BE2C (cell line): ENCODE measurements around the gene DUOX2.

Source experiments
- DNase-seq: peaks from one replicate; pipeline ENCODE4 v3.0.0-alpha.2; 2020
- H3K27me3 ChIP-seq: fragments of 250-450 bp; sonication (Bioruptor Pico); 2 replicates; pipeline ENCODE4 v1.5.1; 2020; ENCODE audit warnings: mild to moderate bottlenecking
- H3K36me3 ChIP-seq: fragments of 250-450 bp; sonication (Bioruptor Pico); 2 replicates; pipeline ENCODE4 v1.5.1; 2020; ENCODE audit warnings: mild to moderate bottlenecking
- H3K4me1 ChIP-seq: fragments of 250-450 bp; sonication (Bioruptor Pico); 2 replicates; pipeline ENCODE4 v1.5.1; 2020
- H3K4me3 ChIP-seq: 2 replicates; pipeline ENCODE4 v1.5.1; 2011; ENCODE audit warnings: low read depth, low read length
- H3K9me3 ChIP-seq: fragments of 250-450 bp; sonication (Bioruptor Pico); 2 replicates; pipeline ENCODE4 v1.5.1; 2020
- TF ChIP-seq, protein P1 (sequence below): IDR thresholded peaks from 2 replicates; pipeline ENCODE4 v1.5.1; 2012; ENCODE audit warnings: mild to moderate bottlenecking, low read depth, low read length

The DUOX2 gene

DNA sequence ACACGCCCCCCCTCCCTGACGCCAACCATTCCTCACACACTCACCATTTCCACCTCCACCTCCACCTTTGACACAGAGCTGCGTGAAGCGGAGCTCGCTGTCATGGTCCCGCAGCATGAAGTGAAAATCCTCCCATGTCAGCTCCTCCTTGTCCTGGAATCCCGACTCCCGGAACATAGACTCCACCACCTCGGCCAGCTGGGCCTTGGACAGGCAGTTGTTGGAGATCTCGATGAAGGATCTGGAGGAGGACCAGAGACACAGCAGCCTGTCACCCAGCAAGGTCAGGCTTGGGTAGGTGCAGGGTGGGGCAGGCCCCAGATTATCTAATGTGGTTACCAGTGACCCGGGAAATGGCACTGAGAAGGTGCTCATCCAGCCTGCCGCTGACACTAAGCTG lies 12.2 kb downstream of the DUOX2 start:
- Histone ChIP-seq H3K4me1 (no peaks in the 10 kb centered on the region), H3K27me3 (no peaks in the 10 kb centered on the region), H3K4me3 (no peak overlapping the region), H3K36me3 (no peaks in the 10 kb centered on the region), H3K9me3 (no peaks in the 10 kb centered on the region)
- no peak for DNase-seq
- TF ChIP-seq, protein P1, sequence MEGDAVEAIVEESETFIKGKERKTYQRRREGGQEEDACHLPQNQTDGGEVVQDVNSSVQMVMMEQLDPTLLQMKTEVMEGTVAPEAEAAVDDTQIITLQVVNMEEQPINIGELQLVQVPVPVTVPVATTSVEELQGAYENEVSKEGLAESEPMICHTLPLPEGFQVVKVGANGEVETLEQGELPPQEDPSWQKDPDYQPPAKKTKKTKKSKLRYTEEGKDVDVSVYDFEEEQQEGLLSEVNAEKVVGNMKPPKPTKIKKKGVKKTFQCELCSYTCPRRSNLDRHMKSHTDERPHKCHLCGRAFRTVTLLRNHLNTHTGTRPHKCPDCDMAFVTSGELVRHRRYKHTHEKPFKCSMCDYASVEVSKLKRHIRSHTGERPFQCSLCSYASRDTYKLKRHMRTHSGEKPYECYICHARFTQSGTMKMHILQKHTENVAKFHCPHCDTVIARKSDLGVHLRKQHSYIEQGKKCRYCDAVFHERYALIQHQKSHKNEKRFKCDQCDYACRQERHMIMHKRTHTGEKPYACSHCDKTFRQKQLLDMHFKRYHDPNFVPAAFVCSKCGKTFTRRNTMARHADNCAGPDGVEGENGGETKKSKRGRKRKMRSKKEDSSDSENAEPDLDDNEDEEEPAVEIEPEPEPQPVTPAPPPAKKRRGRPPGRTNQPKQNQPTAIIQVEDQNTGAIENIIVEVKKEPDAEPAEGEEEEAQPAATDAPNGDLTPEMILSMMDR: no peak

DNA sequence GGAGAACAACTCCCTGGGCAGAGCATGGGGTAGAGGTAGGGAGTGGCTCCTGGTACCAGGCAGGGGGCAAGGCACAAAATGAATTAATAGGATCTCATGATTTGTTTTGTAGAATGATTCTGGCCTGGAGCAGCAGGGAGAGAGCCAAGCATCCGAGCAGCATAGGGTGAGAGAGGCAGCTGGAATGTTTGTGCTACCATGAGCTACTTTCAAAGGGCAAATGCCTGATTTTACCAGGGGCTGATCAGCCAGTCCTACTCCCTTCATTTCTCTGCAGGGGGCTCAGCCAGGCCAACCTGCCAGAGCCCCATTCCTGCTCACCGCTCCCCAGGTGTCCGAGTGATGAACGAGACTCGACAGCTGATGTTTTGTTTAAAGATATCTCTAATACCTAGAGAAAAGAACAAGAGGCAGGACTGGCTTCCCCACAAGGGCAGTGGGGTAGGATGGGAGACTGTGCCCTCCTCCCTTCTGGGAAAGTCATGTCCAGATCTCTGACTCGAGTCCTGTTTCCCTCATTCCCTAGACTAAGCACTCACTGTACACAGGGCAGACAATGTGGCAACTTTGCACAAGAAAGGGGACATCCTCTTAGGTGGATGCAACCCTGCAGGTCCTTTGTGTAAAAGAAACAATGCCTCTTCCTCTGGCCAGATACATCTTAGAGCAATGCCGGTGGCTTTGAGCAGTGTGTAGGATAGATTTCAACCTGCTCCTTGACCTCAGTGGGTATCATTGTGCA lies 12.9 kb downstream of the DUOX2 start:
- TF ChIP-seq, protein P1: no peak
- Histone ChIP-seq H3K9me3 (no peaks in the 10 kb centered on the region), H3K36me3 (no peaks in the 10 kb centered on the region), H3K4me3 (no peak overlapping the region), H3K4me1 (no peaks in the 10 kb centered on the region), H3K27me3 (no peaks in the 10 kb centered on the region)
- DNase-seq: no peak

DNA sequence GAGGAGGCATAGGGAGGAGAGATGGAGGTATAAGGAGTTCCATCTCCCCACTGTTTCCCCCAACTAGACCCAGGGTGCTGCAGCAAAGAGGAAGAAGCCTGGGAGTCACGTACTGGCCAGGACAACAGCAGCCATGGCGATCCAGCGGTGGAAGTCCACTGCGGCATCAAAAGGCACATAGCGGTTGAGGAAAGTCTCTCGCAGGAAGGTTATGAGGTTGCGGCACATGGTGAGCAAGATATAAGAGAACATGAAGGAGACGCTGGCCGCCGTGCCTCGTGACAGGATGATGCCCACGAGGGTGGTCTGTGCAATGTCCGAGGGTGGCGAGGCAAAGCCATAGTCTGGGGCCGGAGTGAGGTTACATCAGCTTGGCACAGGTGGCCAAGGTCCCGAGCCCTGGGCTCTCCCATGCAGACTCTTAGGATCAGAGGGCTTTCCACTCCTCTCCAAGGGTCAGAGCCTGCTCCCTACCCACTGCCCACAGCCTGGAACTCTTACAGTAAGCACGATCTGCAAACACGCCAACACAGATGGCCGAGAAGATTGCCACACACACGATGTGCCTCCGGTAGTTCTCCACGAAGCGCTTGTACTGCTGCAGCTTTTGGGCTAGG lies 14.3 kb downstream of the DUOX2 start:
- H3K27me3 ChIP-seq: no peaks in the 10 kb centered on the region
- H3K4me3 ChIP-seq: no peak overlapping the region
- H3K36me3 ChIP-seq: no peaks in the 10 kb centered on the region
- TF ChIP-seq, protein P1: no peak
- DNase-seq: no peak
- H3K4me1 ChIP-seq: no peaks in the 10 kb centered on the region
- no peaks in the 10 kb centered on the region for H3K9me3 ChIP-seq

DNA sequence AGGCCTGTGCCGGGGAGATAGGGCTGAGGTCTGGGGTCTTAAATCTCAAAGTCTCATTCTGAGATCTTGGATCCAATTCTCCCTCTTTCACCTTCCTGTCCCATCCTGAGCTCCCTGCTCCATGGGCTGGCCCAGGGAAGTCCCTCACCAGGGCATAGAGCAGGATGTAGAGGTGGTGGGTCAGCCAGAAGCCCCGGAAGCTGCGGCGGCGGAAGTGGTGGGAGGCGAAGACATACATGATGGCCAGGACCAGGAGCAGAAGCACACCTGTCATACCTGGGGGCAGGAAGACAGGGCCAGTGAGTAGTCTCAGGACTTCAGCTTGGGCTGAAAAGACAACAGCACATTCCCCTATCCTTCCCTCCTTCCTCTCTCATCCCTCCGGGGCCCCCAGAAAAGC lies 16.5 kb downstream of the DUOX2 start:
- Histone ChIP-seq H3K27me3 (no peaks in the 10 kb centered on the region), H3K4me3 (no peak overlapping the region), H3K36me3 (no peaks in the 10 kb centered on the region), H3K9me3 (no peaks in the 10 kb centered on the region), H3K4me1 (no peaks in the 10 kb centered on the region)
- DNase-seq: no peak
- TF ChIP-seq, protein P1: no peak

DNA sequence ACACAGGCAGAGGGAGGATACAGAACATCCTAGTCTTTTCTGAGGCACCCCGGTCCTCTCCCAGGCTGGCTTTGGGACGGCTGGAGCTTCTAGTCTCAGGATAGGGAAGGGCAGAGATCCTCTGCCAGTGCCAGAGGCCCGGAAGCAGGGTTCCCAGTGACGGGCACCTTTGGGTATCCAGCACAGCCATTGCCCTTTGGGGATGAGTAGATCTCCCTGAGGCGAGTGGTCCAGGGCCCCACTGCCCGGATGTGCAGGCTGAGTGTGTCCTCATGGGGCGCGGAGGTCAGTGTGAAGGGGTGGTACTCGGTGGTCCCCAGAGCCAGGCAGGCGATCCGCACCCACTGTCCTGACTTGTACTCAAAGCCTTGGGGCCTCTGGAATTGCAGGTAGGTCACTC lies 18.3 kb downstream of the DUOX2 start:
- no peak for DNase-seq
- H3K4me3 ChIP-seq: no peak overlapping the region
- H3K36me3 ChIP-seq: no peaks in the 10 kb centered on the region
- H3K27me3 ChIP-seq: no peaks in the 10 kb centered on the region
- no peaks in the 10 kb centered on the region for H3K4me1 ChIP-seq
- no peaks in the 10 kb centered on the region for H3K9me3 ChIP-seq
- TF ChIP-seq, protein P1: no peak

DNA sequence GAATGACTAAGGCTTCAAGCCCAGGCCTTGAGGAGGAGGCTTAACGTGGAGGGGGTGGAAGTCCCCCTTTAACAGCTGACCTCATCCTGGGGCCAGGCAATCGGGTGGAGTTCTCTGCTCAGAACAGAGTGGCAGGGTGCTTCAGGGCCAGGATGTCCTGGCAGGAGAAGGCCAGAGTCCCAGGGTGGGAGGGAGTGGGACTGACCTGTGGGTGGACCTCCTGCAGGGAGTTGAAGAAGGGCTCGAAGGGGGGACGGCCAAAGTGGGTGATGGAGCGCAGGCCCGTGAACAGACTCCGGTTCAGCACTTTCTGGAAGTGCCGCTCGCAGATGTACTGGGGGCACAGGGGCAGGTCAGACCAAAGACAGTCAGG lies 19.6 kb downstream of the DUOX2 start:
- DNase-seq: no peak

More for the DNA sequence above, 19.6 kb downstream of the DUOX2 start:
- Histone ChIP-seq H3K4me3 (no peak overlapping the region), H3K27me3 (no peaks in the 10 kb centered on the region), H3K36me3 (no peaks in the 10 kb centered on the region), H3K4me1 (peaks cover 3% of the 10 kb centered on the region), H3K9me3 (no peaks in the 10 kb centered on the region)
- TF ChIP-seq, protein P1: no peak
